Measurements from ENCODE around the gene NFE2L1. TPM values are rescaled to one million over a fixed set of nuclear protein-coding genes. Genes with fewer than 3 reads are reported as not detected.
A peak's percentile ranks its signal among the peaks of the same experiment; 100 is the strongest.

Gene NFE2L1
- total RNA-seq, 1 donor from 2014 or later, result 127 TPM

- peaks cover 35% of the 10 kb centered on the region for H3K4me1 Mint-ChIP-seq
- no peak for TF ChIP-seq CTCF (IDR thresholded peaks at IDR 0.05)
- no peak overlapping the region for H3K27ac Mint-ChIP-seq
- ATAC-seq (ENCODE audit: low read depth), result no peak
- no peak for DNase-seq
- H3K27me3 Mint-ChIP-seq, result peaks cover 14% of the 10 kb centered on the region
- H3K36me3 Mint-ChIP-seq (ENCODE audit: low read depth), result peaks cover 2% of the 10 kb centered on the region
- POLR2A ChIA-PET, result interaction anchor here (0.6 to 3.4 kb wide), 15 partner anchors 9 to 1338 kb away, joined by 3 to 37 read pairs (median 3); partner anchors contain the start of genes CDK5RAP3 and NFE2L1
- intact Hi-C loops (cut with micrococcal nuclease), result loop anchor here (1.0 to 10.0 kb wide), 16 partner anchors 11 to 853 kb away; partner anchors contain the start of genes CDK5RAP3, COPZ2 and NFE2L1
- CTCF ChIA-PET, result interaction anchor here (0.6 to 3.5 kb wide), 30 partner anchors 10 to 603 kb away, joined by 3 to 148 read pairs (median 4); partner anchors contain the start of genes CBX1, CDK5RAP3, NFE2L1 and SNX11
- no peaks in the 10 kb centered on the region for H3K9me3 Mint-ChIP-seq
- H3K4me3 Mint-ChIP-seq, result no peak overlapping the region
Observed at GRCh38 chr17:48025904-48026501, 22.2 kb upstream of the NFE2L1 start.

GRCh38 chr17:48026502-48027321 lies 21.4 kb upstream of the NFE2L1 start:
- peaks cover 17% of the 10 kb centered on the region for H3K27me3 Mint-ChIP-seq
- POLR2A ChIA-PET, result interaction anchor here (0.6 to 3.4 kb wide), 13 partner anchors 8 to 575 kb away, joined by 3 to 37 read pairs (median 3); partner anchors contain the start of genes CDK5RAP3 and NFE2L1
- ATAC-seq (ENCODE audit: low read depth), result peak; percentile 27

GRCh38 chr17:48027322-48027981 lies 20.7 kb upstream of the NFE2L1 start:
- H3K27ac Mint-ChIP-seq, result no peak overlapping the region
- intact Hi-C loops (cut with micrococcal nuclease), result loop anchor here (5.0 to 10.0 kb wide), 2 partner anchors 280 to 427 kb away; no protein-coding TSS in a partner anchor
- H3K9me3 Mint-ChIP-seq, result no peaks in the 10 kb centered on the region
- no peak for TF ChIP-seq CTCF (IDR thresholded peaks at IDR 0.05)
- H3K27me3 Mint-ChIP-seq, result peaks cover 22% of the 10 kb centered on the region
- ChIA-PET CTCF (interaction anchor here (0.7 to 3.5 kb wide), 14 partner anchors 8 to 591 kb away, joined by 3 to 148 read pairs (median 10); partner anchors contain the start of genes CBX1 and NFE2L1), POLR2A (interaction anchor here (1.2 to 3.4 kb wide), 5 partner anchors 21 to 53 kb away, joined by 3 to 37 read pairs (median 5); partner anchors contain the start of gene NFE2L1)
- ATAC-seq (ENCODE audit: low read depth) (no peak), DNase-seq (no peak)
- no peak overlapping the region for H3K4me3 Mint-ChIP-seq
- H3K36me3 Mint-ChIP-seq (ENCODE audit: low read depth), result peaks cover 2% of the 10 kb centered on the region
- H3K4me1 Mint-ChIP-seq, result peaks cover 35% of the 10 kb centered on the region

More at GRCh38 chr17:48026502-48027321, 21.4 kb upstream of the NFE2L1 start:
- H3K4me3 Mint-ChIP-seq, result no peak overlapping the region
- peaks cover 2% of the 10 kb centered on the region for H3K36me3 Mint-ChIP-seq (ENCODE audit: low read depth)
- H3K9me3 Mint-ChIP-seq, result no peaks in the 10 kb centered on the region
- CTCF ChIA-PET, result interaction anchor here (0.6 to 3.5 kb wide), 26 partner anchors 9 to 603 kb away, joined by 3 to 148 read pairs (median 3); partner anchors contain the start of genes CBX1 and NFE2L1
- peak; percentile 72 for DNase-seq
- intact Hi-C loops (cut with micrococcal nuclease), result loop anchor here (1.0 to 10.0 kb wide), 3 partner anchors 11 to 428 kb away; partner anchors contain the start of gene COPZ2
- TF ChIP-seq CTCF (IDR thresholded peaks at IDR 0.05), result no peak
- peaks cover 35% of the 10 kb centered on the region for H3K4me1 Mint-ChIP-seq
- H3K27ac Mint-ChIP-seq, result no peak overlapping the region

- POLR2A ChIA-PET, result no interaction called here
Observed at GRCh38 chr17:48028736-48029135, 19.4 kb upstream of the NFE2L1 start.

More at GRCh38 chr17:48028736-48029135, 19.4 kb upstream of the NFE2L1 start:
- no peak for DNase-seq
- no peak for ATAC-seq (ENCODE audit: low read depth)
- no peak overlapping the region for H3K27ac Mint-ChIP-seq
- no peaks in the 10 kb centered on the region for H3K9me3 Mint-ChIP-seq
- intact Hi-C loops (cut with micrococcal nuclease), result loop anchor here (5.0 to 10.0 kb wide), 2 partner anchors 279 to 426 kb away; no protein-coding TSS in a partner anchor
- TF ChIP-seq CTCF (IDR thresholded peaks at IDR 0.05), result no peak
- peaks cover 30% of the 10 kb centered on the region for H3K27me3 Mint-ChIP-seq
- CTCF ChIA-PET, result interaction anchor here (2.6 kb wide), 1 partner anchor 46 kb away, joined by 11 read pairs; no protein-coding TSS in a partner anchor
- H3K4me1 Mint-ChIP-seq, result peaks cover 26% of the 10 kb centered on the region
- H3K36me3 Mint-ChIP-seq (ENCODE audit: low read depth), result peaks cover 2% of the 10 kb centered on the region
- H3K4me3 Mint-ChIP-seq, result no peak overlapping the region

Measured in activated B cell treated with CpG ODN at 0.5 μM for 24 hours (primary cell).